ENCODE results near the gene NCKAP5L.
A peak's percentile ranks its signal among the peaks of the same experiment; 100 is the strongest.

DNA sequence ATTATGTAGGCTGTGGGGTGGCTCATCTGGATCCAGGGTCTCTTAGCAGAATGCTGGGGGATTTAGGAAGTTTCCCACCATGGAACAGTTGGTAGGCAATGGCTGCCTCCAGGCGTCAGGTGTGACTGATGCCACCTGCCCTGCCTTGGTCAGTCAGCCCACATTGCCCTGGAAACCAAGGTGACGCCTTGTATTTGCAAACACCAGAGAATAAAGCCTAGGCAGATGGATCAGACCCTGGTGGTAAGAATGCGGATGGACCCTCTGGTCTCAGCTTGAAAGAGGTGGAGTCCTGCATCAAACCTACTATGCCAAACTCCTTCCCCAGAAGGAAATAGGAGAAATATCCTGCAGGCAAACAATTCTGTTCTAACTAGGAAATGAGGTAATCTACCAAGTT is 38.2 kb downstream of the NCKAP5L start:
- TF ChIP-seq, protein P1, sequence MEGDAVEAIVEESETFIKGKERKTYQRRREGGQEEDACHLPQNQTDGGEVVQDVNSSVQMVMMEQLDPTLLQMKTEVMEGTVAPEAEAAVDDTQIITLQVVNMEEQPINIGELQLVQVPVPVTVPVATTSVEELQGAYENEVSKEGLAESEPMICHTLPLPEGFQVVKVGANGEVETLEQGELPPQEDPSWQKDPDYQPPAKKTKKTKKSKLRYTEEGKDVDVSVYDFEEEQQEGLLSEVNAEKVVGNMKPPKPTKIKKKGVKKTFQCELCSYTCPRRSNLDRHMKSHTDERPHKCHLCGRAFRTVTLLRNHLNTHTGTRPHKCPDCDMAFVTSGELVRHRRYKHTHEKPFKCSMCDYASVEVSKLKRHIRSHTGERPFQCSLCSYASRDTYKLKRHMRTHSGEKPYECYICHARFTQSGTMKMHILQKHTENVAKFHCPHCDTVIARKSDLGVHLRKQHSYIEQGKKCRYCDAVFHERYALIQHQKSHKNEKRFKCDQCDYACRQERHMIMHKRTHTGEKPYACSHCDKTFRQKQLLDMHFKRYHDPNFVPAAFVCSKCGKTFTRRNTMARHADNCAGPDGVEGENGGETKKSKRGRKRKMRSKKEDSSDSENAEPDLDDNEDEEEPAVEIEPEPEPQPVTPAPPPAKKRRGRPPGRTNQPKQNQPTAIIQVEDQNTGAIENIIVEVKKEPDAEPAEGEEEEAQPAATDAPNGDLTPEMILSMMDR (conservative IDR thresholded peaks at IDR 0.05 in 1 of 2, IDR thresholded peaks at IDR 0.05 in 1 of 2; ENCODE audit: low read depth in 1 of 2, low read length in 2 of 2): peak in 1 of 2 donors; percentile 4
- no peak for TF ChIP-seq EZH2 (IDR thresholded peaks at IDR 0.05; ENCODE audit: low read length, missing control alignments)

Measured in fibroblast of lung (primary cell).